SK-N-DZ (cell line): Measurements from ENCODE around the gene RPL29.

Source experiments
- DNase-seq: peaks from one replicate; pipeline ENCODE4 v3.0.0-alpha.2; 2015; ENCODE audit warnings: low spot score
- small RNA-seq, 2 experiments: library from RNA; depleted of rRNA; stranded (forward); fragments of <200 nt; gene quantifications; one replicate each; pipeline ENCODE3, GENCODE V24; 2014

Gene RPL29

GRCh38 chr3:51947215-51947900 is 48.3 kb downstream of the RPL29 start:
- no peak for DNase-seq

GRCh38 chr3:51946796-51947195 is 48.9 kb downstream of the RPL29 start:
- DNase-seq = no peak

- DNase-seq = no peak
Observed at GRCh38 chr3:51945926-51946705, 49.6 kb downstream of the RPL29 start.

- no peak for DNase-seq
Observed at GRCh38 chr3:51945031-51945840, 50.5 kb downstream of the RPL29 start.

GRCh38 chr3:51944451-51945021 is 51.2 kb downstream of the RPL29 start:
- no peak for DNase-seq

Small RNA genes within 50 kb of the gene (small RNA-seq; reads per million reads assigned to genes)
- 0 reads per million in 2 experiments for gene AC115284.1
